CD8-positive, alpha-beta memory T cell (primary cell): ENCODE results near the gene TTYH3. TPM values are rescaled to one million over a fixed set of nuclear protein-coding genes. Genes with fewer than 3 reads are reported as not detected.

Experiments used
- CTCF ChIA-PET: fragments of 350-600 bp; sonication (Branson Sonifier 250); formaldehyde crosslinking; loops from one replicate; lab custom pipeline; 2021; ENCODE audit warnings: antibody characterized with exemption; lab: Charles Lee
- POLR2A ChIA-PET: fragments of 350-600 bp; sonication (Branson Sonifier 250); formaldehyde crosslinking; loops from one replicate; lab custom pipeline; 2021; ENCODE audit warnings: antibody characterized with exemption; lab: Charles Lee
- DNase-seq, 5 donors: peaks; one replicate each; pipeline versions ENCODE4 v3.0.0 to v3.0.0-alpha.2; 2020 to 2022; ENCODE audit warnings: mixed read lengths in 1 of 5
- H3K27ac ChIP-seq: one replicate; pipeline ENCODE4 v1.7.0; 2013; ENCODE audit warnings: low read depth, mild to moderate bottlenecking, low read length, moderate library complexity
- H3K27me3 ChIP-seq: 2 replicates; pipeline ENCODE4 v1.7.0; 2013; ENCODE audit warnings: low read length, mild to moderate bottlenecking; ENCODE audit not compliant: insufficient read depth, poor library complexity, severe bottlenecking
- H3K36me3 ChIP-seq: 2 replicates; pipeline ENCODE4 v1.7.0; 2013; ENCODE audit warnings: mild to moderate bottlenecking, low read length, moderate library complexity; ENCODE audit not compliant: insufficient read depth
- H3K4me1 ChIP-seq: 2 replicates; pipeline ENCODE4 v1.7.0; 2013; ENCODE audit warnings: mild to moderate bottlenecking, low read length, moderate library complexity; ENCODE audit not compliant: insufficient read depth
- H3K4me3 ChIP-seq: 2 replicates; pipeline ENCODE4 v1.7.0; 2013; ENCODE audit warnings: mild to moderate bottlenecking, low read length
- H3K9me3 ChIP-seq: 2 replicates; pipeline ENCODE4 v1.7.0; 2013; ENCODE audit warnings: mild to moderate bottlenecking, low read length
- H3K27ac Mint-ChIP-seq, 8 donors: one replicate each; pipeline ENCODE4 v1.8.0; 2020 to 2021; ENCODE audit warnings: mixed read lengths in 8 of 8, mild to moderate bottlenecking in 6 of 8, inconsistent platforms in 3 of 8, moderate library complexity in 3 of 8
- H3K27me3 Mint-ChIP-seq, 2 donors: one replicate each; pipeline ENCODE4 v1.8.0; 2020 to 2021; ENCODE audit warnings: mixed read lengths in 2 of 2, mild to moderate bottlenecking in 1 of 2, moderate library complexity in 1 of 2
- H3K36me3 Mint-ChIP-seq, 3 donors: one replicate each; pipeline ENCODE4 v1.8.0; 2020 to 2021; ENCODE audit warnings: mixed read lengths in 3 of 3, inconsistent platforms in 1 of 3, mild to moderate bottlenecking in 1 of 3
- H3K4me1 Mint-ChIP-seq, 3 donors: one replicate each; pipeline ENCODE4 v1.8.0; 2020 to 2021; ENCODE audit warnings: mixed read lengths in 3 of 3, inconsistent platforms in 1 of 3, mild to moderate bottlenecking in 1 of 3
- H3K4me3 Mint-ChIP-seq, 7 donors: one replicate each; pipeline ENCODE4 v1.8.0; 2020 to 2021; ENCODE audit warnings: mixed read lengths in 7 of 7, mild to moderate bottlenecking in 6 of 7, moderate library complexity in 4 of 7, inconsistent platforms in 2 of 7
- H3K9me3 Mint-ChIP-seq, 5 donors: one replicate each; pipeline ENCODE4 v1.8.0; 2020 to 2022; ENCODE audit warnings: mixed read lengths in 5 of 5, mild to moderate bottlenecking in 3 of 5, moderate library complexity in 2 of 5, inconsistent platforms in 1 of 5
- polyA plus RNA-seq: library from polyadenylated mRNA; unstranded; fragments of 300-500 nt; fragmentation: Illumina TruSeq; gene quantifications from one replicate; pipeline ENCODE4 v1.2.3, GENCODE V29; 2021
- total RNA-seq, 2 experiments: library from RNA; stranded (reverse); gene quantifications; one replicate each; pipeline ENCODE4 v1.2.3, GENCODE V29; 2021

The TTYH3 gene
- total and polyA plus RNA-seq, 3 experiments from 2014 or later = 2.1 to 22.2 (median 20.2) TPM

DNA sequence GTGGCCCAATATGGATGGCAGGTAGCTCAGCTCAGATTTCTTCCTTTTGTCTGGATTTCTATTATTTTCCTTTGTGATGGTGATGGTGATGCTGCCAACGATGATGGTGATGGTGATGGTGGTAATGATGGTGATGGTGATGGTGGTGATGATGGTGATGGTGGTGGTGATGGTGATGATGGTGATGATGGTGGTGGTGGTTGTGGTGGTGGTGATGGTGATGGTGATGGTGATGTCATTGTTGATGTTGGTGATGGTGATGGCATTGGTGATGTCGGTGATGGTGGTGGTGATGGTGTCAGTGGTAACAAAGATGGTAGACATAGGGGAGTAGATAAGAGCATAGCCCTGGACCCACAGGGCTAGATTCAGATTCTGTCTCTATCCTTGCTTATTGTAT, 25.4 kb downstream of the TTYH3 start:
- Histone ChIP-seq H3K4me1 (no peaks in the 10 kb centered on the region), H3K36me3 (no peaks in the 10 kb centered on the region), H3K9me3 (no peaks in the 10 kb centered on the region), H3K27ac (no peak overlapping the region), H3K27me3 (no peaks in the 10 kb centered on the region), H3K4me3 (no peak overlapping the region)
- Mint-ChIP-seq H3K4me3 (no peak overlapping the region), H3K36me3 (peaks cover 3 to 9% (median 5%) of the 10 kb centered on the region in 3 donors), H3K4me1 (no peaks in the 10 kb centered on the region), H3K27me3 (no peaks in the 10 kb centered on the region), H3K27ac (no peak overlapping the region), H3K9me3 (no peaks in the 10 kb centered on the region)
- ChIA-PET POLR2A (no interaction called here), CTCF (interaction anchor here (0.8 to 2.2 kb wide), 2 partner anchors 13 to 53 kb away, joined by 3 to 6 read pairs; no protein-coding TSS in a partner anchor)
- no peak for DNase-seq

DNA sequence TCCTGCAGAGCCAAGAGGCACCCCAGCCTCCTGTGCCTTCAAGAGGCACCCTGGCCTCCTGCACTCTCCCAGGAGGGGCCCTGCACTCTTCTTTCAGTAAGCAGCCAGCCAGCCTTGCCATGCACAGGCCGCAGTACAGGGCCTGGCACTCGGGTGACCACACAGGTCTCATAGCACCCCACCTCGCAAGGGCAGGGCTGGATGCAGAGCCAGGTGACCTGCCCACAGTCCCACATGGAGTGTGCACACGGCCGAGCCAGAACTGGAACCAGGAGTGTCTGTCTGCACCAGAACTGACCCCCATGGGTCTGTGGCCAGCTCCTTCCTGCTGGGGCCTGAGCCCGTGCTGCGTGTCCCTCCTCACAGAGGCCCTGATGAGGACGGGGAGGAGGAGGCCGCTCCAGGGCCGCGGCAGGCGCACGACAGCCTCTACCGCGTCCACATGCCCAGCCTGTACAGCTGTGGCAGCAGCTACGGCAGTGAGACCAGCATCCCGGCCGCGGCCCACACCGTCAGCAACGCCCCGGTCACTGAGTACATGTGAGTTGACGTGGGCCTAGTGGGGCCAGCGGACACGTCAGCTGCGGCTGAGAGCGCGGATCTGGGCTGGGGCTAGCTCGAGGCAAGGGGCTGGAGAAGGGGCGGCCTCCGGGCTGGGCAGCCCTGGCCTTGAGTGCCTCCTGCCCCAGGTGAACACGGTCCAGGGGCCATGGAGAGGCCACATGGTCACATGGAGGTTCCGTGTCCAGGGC, 26.3 kb downstream of the TTYH3 start:
- Mint-ChIP-seq H3K36me3 (peaks cover 3 to 9% (median 5%) of the 10 kb centered on the region in 3 donors), H3K4me1 (no peaks in the 10 kb centered on the region), H3K27ac (no peak overlapping the region), H3K9me3 (no peaks in the 10 kb centered on the region), H3K27me3 (no peaks in the 10 kb centered on the region), H3K4me3 (no peak overlapping the region)
- Histone ChIP-seq H3K4me3 (no peak overlapping the region), H3K27me3 (no peaks in the 10 kb centered on the region), H3K27ac (no peak overlapping the region), H3K36me3 (no peaks in the 10 kb centered on the region), H3K4me1 (no peaks in the 10 kb centered on the region), H3K9me3 (no peaks in the 10 kb centered on the region)
- ChIA-PET CTCF (interaction anchor here (1.4 to 2.6 kb wide), 3 partner anchors 12 to 207 kb away, joined by 4 to 6 read pairs (median 6); no protein-coding TSS in a partner anchor), POLR2A (no interaction called here)
- peak in 1 of 5 donors; percentile 43 for DNase-seq

DNA sequence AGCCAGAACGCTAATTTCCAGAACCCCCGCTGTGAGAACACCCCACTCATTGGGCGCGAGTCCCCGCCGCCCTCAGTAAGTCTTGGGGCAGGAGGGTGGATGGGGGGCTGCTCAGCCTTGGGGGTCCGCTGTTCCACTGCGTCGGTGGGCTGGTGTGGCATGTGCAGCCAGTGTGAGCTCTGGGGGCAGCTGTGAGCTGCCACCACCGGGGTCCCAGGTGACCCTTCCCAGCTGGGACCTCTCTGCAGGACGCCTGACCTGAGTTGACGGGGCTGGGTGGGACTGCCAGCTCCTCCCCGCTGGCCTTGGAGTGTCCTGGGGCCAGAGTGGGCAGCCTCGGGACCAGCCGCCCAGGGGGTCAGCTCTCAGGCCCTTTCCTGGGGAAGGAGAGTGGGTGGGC, 27.2 kb downstream of the TTYH3 start:
- H3K27me3 Mint-ChIP-seq = no peaks in the 10 kb centered on the region
- H3K27ac Mint-ChIP-seq = peak overlapping the region in 1 of 8 donors; percentile 43
- ChIA-PET CTCF (interaction anchor here (0.6 to 2.6 kb wide), 3 partner anchors 10 to 208 kb away, joined by 3 to 6 read pairs (median 4); no protein-coding TSS in a partner anchor), POLR2A (no interaction called here)
- H3K4me3 Mint-ChIP-seq = no peak overlapping the region
- Histone ChIP-seq H3K36me3 (no peaks in the 10 kb centered on the region), H3K4me3 (no peak overlapping the region), H3K27ac (no peak overlapping the region), H3K27me3 (no peaks in the 10 kb centered on the region), H3K4me1 (no peaks in the 10 kb centered on the region), H3K9me3 (no peaks in the 10 kb centered on the region)
- no peak for DNase-seq
- H3K36me3 Mint-ChIP-seq = peaks cover 3 to 9% (median 5%) of the 10 kb centered on the region in 3 donors
- no peaks in the 10 kb centered on the region for H3K9me3 Mint-ChIP-seq
- H3K4me1 Mint-ChIP-seq = no peaks in the 10 kb centered on the region

DNA sequence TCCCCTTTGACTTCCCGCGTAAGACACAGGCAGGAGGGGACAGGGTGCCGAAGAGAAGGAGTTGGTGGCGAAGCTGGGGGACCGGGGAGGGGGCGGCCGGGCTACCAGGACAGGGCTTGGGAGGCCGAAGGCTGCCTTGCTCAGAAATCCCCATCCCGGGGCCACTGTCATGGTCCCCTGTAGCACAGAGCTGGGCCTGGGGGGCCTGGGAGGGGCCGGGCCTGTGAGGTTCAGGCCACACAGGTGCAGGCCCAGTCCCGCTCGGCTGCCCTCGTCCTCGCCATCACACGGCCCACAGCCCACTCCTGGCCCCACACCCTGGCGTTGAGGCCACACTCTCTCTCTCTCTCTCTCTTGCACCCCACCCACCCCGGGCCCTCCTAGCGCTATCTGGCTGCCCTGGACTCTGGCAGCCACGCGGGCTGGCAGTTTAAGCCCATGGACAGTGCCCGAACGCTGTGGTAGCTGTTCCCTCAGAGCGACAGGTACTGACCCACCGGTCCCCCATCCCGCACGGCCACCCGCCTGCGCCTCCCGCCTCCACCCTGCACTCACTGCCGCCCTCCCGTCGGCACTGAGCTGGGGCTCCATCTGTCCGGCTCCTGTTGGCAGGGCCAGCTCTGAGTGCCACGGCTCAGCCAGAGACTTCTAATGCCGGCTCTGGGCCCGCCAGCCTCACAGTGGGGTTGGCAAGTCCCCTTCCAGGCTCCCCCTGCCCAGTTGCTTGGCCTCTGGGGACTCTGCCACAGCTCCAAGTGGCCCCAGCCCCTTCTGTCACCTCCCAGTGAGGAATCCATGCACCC, 28.0 kb downstream of the TTYH3 start:
- H3K4me1 ChIP-seq = no peaks in the 10 kb centered on the region
- no peak overlapping the region for H3K4me3 Mint-ChIP-seq
- DNase-seq = no peak
- CTCF ChIA-PET = interaction anchor here (0.6 to 2.6 kb wide), 4 partner anchors 9 to 240 kb away, joined by 3 to 6 read pairs (median 4); no protein-coding TSS in a partner anchor
- H3K27ac ChIP-seq = no peak overlapping the region
- H3K27ac Mint-ChIP-seq = no peak overlapping the region
- H3K36me3 ChIP-seq = no peaks in the 10 kb centered on the region
- POLR2A ChIA-PET = no interaction called here
- H3K27me3 ChIP-seq = no peaks in the 10 kb centered on the region
- no peaks in the 10 kb centered on the region for H3K9me3 Mint-ChIP-seq
- H3K27me3 Mint-ChIP-seq = no peaks in the 10 kb centered on the region
- H3K36me3 Mint-ChIP-seq = peaks cover 3 to 9% (median 5%) of the 10 kb centered on the region in 3 donors
- H3K4me3 ChIP-seq = no peak overlapping the region
- H3K9me3 ChIP-seq = no peaks in the 10 kb centered on the region
- H3K4me1 Mint-ChIP-seq = peaks cover 0 to 1% (median 0%) of the 10 kb centered on the region in 3 donors

DNA sequence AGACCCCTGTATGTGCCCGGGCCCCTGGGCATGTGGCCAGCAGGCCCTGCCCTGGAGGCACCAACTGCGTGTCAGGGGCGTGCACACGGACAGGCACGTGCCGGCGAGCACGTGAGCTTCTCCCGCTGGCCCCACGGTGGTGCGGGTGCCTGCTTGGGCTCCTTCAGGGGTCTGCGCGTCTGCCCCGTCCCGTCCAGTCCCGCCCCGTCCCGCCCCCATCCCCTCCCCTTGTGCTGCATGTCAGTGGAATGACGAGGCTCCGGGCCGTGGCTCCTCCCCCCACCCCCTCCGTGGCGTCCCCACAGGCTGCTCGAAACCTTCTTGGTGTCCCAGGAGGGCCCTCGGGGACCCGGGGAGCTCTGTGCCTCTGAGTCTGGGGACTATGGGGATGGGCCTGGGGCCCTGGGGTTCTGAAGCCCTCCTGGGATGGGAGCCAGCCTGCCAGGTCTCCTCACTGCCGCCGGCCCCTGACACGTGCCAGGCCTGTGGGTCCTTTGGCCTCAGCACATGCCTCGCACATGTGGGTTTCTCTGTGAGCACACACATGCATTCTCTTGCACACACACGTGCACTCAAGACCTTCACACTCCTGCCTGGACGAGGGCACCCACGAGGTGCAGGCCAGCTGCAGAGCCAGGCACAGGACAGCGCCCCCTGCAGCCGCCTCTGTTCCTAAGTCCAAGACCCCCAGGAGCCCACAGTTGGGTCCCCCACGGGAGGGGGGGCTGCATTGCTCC, 28.7 kb downstream of the TTYH3 start:
- Mint-ChIP-seq H3K27me3 (no peaks in the 10 kb centered on the region), H3K4me1 (peaks cover 0 to 1% (median 0%) of the 10 kb centered on the region in 3 donors), H3K27ac (peak overlapping the region in 1 of 8 donors; percentile 6), H3K4me3 (no peak overlapping the region), H3K36me3 (peaks cover 3 to 9% (median 5%) of the 10 kb centered on the region in 3 donors), H3K9me3 (no peaks in the 10 kb centered on the region)
- ChIA-PET POLR2A (no interaction called here), CTCF (interaction anchor here (1.2 to 2.6 kb wide), 2 partner anchors 49 to 241 kb away, joined by 3 to 6 read pairs; no protein-coding TSS in a partner anchor)
- Histone ChIP-seq H3K4me1 (no peaks in the 10 kb centered on the region), H3K36me3 (no peaks in the 10 kb centered on the region), H3K27ac (no peak overlapping the region), H3K9me3 (no peaks in the 10 kb centered on the region), H3K27me3 (no peaks in the 10 kb centered on the region), H3K4me3 (no peak overlapping the region)
- DNase-seq = no peak

DNA sequence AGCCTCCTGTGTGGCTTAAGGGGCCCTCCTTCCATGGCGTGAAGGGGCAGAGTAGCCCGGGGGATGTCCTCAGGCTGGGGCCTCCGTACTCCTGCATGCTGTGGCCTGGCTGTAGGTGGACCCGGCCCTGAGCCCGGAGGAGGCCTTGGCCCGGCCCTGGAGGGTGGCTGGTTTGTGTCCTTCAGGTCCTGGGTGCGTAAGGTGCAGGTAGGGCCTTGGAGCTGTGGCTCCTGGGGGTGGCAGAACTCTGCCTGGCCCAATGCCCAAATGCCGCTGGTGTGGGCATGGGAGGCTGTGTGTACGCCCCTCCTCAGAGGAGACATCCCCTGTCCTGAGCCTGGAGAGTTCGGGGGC, 29.3 kb downstream of the TTYH3 start:
- Histone ChIP-seq H3K9me3 (no peaks in the 10 kb centered on the region), H3K27ac (no peak overlapping the region), H3K27me3 (no peaks in the 10 kb centered on the region), H3K4me3 (no peak overlapping the region), H3K36me3 (no peaks in the 10 kb centered on the region), H3K4me1 (no peaks in the 10 kb centered on the region)
- H3K9me3 Mint-ChIP-seq = no peaks in the 10 kb centered on the region
- DNase-seq = no peak
- no peak overlapping the region for H3K4me3 Mint-ChIP-seq
- H3K27ac Mint-ChIP-seq = no peak overlapping the region
- POLR2A ChIA-PET = no interaction called here
- no peaks in the 10 kb centered on the region for H3K27me3 Mint-ChIP-seq
- H3K4me1 Mint-ChIP-seq = peaks cover 0 to 1% (median 0%) of the 10 kb centered on the region in 3 donors
- CTCF ChIA-PET = interaction anchor here (2.6 kb wide), 1 partner anchor 49 kb away, joined by 6 read pairs; no protein-coding TSS in a partner anchor
- H3K36me3 Mint-ChIP-seq = peaks cover 3 to 9% (median 5%) of the 10 kb centered on the region in 3 donors

DNA sequence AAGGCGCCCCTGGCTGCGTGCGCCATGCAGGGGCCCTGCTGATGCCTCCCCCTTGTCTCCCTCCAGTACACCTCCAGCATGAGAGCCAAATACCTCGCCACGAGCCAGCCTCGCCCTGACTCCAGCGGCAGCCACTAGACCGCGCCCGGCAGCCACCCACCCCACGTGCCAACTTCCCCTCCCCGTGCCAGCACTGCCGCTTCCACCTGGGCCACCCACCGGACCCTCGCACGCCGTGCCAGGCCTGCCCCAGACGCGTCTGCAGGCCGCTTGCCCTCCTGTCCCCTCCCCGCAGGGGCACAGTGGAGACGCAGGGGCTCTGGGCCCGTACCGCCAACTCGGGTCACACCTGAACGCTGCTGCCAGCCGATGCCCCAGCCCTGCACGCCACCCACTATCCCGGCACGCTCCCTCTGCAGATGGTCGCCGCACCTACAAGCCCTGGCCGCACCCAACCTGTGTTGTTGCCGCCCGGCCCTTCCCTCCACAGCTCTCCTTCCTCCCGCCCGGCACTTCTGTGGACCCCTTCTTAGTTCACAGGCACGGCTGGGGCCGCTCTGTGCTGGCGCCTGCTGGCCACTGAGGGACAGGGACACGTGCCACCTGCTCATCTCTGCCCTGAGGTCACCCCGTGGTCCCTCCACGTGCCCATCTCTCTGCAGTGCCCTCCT, 30.0 kb downstream of the TTYH3 start:
- ChIA-PET POLR2A (no interaction called here), CTCF (no interaction called here)
- Histone ChIP-seq H3K36me3 (no peaks in the 10 kb centered on the region), H3K27ac (no peak overlapping the region), H3K9me3 (no peaks in the 10 kb centered on the region), H3K27me3 (no peaks in the 10 kb centered on the region), H3K4me3 (no peak overlapping the region), H3K4me1 (no peaks in the 10 kb centered on the region)
- peaks cover 3 to 9% (median 5%) of the 10 kb centered on the region in 3 donors for H3K36me3 Mint-ChIP-seq
- H3K27ac Mint-ChIP-seq = no peak overlapping the region
- no peak for DNase-seq
- H3K4me1 Mint-ChIP-seq = peaks cover 0 to 1% (median 0%) of the 10 kb centered on the region in 3 donors
- peaks cover 2 to 3% of the 10 kb centered on the region in 2 donors for H3K27me3 Mint-ChIP-seq
- no peak overlapping the region for H3K4me3 Mint-ChIP-seq
- H3K9me3 Mint-ChIP-seq = no peaks in the 10 kb centered on the region
